GM12801 (cell line): ENCODE results near the gene SLC6A11.

Experiments used
- TF ChIP-seq, protein P1 (sequence below): IDR thresholded peaks from one replicate; pipeline ENCODE4 v1.5.1; 2011; ENCODE audit warnings: control low read depth; ENCODE audit not compliant: insufficient read length; ENCODE audit errors: extremely low read depth

Gene SLC6A11

DNA sequence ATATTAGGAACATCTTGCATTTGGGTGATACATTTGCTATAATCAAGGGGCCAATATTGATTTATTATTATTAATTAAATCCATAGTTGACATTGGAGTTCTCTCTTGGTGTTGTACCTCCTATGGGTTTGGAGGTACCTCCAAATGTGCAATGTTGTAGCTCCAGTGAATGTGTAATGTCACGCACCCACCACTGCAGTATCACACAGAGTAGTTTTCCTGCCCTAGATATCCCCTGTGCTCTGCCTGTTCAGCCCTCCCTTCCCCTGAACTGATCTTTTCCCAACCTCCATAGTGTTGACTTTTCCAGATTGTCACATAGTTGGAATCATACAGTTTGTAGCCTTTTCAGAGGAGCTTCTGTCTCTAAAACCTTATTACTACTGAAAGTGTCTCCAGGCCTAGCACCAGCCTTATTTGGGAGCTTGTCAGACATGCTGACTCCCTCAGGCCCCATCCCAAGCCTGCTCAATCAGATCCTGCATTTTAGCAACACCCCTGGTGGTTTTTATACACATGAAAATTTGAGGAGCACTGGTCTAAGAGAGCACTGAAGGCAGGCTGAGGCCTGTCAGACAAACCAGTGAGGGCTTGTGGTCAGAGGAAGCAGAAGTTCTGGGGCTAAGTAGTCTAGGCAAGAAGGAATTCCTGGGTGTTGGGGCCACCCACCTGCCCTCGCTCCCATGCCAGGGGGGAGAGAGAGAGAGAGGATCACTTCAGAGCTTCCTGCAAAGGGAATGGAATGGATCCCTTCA is 73.4 kb downstream of the SLC6A11 start:
- TF ChIP-seq, protein P1, sequence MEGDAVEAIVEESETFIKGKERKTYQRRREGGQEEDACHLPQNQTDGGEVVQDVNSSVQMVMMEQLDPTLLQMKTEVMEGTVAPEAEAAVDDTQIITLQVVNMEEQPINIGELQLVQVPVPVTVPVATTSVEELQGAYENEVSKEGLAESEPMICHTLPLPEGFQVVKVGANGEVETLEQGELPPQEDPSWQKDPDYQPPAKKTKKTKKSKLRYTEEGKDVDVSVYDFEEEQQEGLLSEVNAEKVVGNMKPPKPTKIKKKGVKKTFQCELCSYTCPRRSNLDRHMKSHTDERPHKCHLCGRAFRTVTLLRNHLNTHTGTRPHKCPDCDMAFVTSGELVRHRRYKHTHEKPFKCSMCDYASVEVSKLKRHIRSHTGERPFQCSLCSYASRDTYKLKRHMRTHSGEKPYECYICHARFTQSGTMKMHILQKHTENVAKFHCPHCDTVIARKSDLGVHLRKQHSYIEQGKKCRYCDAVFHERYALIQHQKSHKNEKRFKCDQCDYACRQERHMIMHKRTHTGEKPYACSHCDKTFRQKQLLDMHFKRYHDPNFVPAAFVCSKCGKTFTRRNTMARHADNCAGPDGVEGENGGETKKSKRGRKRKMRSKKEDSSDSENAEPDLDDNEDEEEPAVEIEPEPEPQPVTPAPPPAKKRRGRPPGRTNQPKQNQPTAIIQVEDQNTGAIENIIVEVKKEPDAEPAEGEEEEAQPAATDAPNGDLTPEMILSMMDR, result no peak

DNA sequence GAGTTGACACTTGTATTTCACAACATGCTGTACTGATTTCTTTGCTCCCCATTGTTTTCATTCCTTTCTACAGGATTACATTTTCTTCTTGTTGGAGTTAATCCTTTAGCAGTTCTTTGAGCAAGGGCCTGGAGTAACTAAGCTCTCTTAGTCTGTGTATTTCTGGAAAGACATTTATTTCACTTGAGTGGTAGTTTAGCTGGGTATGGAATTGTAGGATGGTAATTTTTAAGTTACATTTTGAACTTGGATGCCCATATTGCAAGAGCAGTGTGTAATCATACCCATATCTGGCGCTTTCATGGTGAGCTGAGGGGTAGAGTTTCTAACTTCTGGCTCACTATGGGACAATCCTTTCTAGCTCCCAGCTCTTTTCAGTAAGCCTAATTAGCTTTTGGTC is 74.6 kb downstream of the SLC6A11 start:
- TF ChIP-seq, protein P1, result no peak

DNA sequence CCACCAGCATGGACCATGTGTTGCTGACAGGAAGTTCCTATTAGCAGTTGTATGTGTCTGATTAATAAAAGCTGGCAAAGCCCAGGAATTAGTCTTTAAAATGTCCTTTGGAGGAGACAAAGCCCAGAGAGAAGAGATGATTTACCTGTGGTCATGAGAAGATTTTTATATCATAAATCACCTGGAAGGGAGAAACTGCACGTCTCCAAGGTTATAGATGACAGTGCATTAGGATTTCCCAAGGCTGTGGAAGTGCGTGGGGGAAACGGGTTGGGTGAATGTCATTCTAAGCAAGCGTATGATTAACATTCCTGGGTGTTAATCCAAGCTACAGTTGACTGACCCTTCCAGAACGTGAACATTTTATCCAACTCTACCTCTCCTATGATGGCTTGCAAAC is 76.6 kb downstream of the SLC6A11 start:
- TF ChIP-seq, protein P1, result no peak

DNA sequence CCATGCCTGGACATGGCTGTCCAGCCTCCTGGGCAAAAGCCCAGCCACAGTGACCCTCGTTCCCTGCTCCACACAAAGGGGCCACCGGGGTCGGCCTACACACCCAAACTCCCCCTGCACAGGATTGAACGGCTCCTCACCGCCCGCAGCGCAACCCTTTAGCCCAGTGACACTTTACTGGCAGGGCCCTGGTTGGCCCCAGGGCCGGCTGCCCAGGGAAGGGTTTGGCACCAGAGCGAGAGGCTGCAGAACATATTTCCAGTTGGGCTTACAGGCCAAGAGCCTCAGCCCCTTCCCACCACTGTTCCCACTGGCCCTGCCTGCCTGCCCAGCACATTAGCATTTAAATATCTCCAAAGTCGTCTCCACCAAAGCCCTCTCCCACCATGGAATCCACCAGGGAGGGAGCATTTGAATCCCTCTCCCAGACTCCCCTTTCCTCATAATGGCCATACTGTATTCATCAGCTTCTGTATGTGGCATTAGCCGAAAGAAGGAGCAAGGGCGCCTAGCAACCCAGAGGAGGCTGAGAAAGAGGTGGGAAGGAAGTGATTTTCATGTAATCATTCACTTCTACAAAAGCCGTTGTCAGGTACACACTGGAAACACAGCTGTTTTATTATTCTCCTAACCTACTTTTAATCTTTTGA is 85.4 kb downstream of the SLC6A11 start:
- TF ChIP-seq, protein P1, result no peak

DNA sequence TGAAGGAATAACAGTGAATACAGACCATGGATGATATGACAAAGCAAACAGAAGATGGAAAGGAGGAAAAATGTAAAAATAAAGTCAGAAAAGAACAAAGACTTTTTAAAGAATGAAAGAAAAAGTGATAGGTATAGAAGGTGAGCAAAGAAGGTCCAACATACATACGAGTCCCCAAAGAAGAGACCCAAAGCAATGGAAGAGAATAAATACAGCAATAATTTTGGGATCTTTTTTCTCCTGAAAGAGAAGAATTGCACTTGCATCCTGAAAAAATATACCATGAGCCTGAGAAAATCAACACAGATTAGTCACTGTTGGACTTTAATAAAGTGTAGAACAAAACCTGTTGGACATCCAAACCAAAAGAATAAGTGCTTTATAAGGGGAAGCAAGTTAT is 91.2 kb downstream of the SLC6A11 start:
- TF ChIP-seq, protein P1, result no peak

DNA sequence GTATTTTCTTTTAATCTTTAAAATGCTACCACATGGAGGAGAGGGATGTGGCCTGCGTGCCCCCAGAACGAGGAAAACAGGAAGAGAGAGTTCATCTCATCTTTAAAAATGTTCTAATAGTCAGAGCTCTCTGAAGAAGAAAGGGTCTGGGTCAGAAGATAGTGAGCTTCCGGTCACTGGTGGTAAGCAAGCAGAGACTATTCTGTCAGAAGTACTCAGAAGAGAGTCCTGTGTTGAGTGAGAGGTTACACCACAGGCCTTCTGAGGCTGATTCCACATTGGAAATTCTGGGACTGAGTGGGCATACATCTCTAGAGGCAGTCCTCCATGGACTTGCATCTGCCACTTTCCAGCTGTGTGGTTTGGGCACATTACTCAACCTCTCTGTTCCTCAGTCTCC is 94.3 kb downstream of the SLC6A11 start:
- TF ChIP-seq, protein P1, result no peak

DNA sequence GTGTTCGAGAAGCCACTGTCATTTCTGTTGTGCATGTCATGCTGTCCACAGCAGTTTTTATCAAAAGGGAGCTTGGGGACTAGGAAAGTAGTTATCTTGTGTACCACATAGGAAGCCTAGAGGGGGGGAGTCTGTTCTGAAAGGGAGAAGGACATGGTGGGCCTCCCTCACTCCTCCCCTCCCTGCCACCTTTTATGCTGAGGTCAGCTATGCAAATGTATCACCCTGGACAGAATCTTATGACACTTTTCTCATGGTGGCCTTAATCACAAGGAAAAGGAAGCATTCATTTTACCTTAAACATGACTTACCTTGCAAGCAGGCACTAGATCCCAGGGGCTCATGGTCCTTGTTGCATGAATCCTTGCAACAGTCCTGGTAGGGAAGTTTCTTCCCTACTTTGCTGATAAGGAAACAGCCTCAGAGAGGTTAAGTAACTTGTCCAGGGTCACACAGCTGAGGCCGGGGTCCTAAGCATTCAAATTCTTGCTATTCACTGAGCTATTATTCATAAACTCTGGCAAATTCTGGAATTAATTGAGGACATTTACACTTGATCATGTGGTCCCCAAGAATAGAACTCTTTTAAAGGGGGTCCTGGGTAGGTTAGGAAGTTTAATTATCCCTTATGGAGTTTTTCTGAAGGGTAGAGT is 95.4 kb downstream of the SLC6A11 start:
- TF ChIP-seq, protein P1, result no peak
